MM.1S (cell line): ENCODE results near the gene PIP5K1A.
"Not testable (repeated sequence)": the region's sequence is repeated elsewhere in the genome, so short reads cannot be mapped to it uniquely, and the experiment has no call there.

Source experiments
- DNase-seq: peaks from one replicate; pipeline ENCODE4 v3.0.0-alpha.2; 2015
- H2AFZ ChIP-seq: fragments of 300-600 bp; sonication (generic); 2 replicates; pipeline ENCODE4 v1.6.0; 2016; ENCODE audit warnings: antibody characterized with exemption, low read length
- H3F3A ChIP-seq: fragments of 300-600 bp; sonication (generic); 2 replicates; pipeline ENCODE4 v1.6.1; 2016; ENCODE audit warnings: mild to moderate bottlenecking, antibody characterized with exemption, low read length, moderate library complexity, mixed read lengths; ENCODE audit not compliant: insufficient read depth
- H3K27ac ChIP-seq: fragments of 300-600 bp; sonication (generic); 2 replicates; pipeline ENCODE4 v1.5.1; 2016; ENCODE audit warnings: mild to moderate bottlenecking, low read length
- H3K27me3 ChIP-seq: fragments of 300-600 bp; sonication (generic); replicated peaks from 2 replicates; pipeline ENCODE4 v1.6.0; 2016; ENCODE audit warnings: low read length; ENCODE audit not compliant: insufficient read depth
- H3K36me3 ChIP-seq: fragments of 300-600 bp; sonication (generic); replicated peaks from 2 replicates; pipeline ENCODE4 v1.6.1; 2016; ENCODE audit warnings: mild to moderate bottlenecking, low read length, mixed read lengths; ENCODE audit not compliant: insufficient read depth
- H3K4me1 ChIP-seq: fragments of 300-600 bp; sonication (generic); 2 replicates; pipeline ENCODE4 v1.6.1; 2016; ENCODE audit warnings: low read length, mixed read lengths
- H3K4me2 ChIP-seq: fragments of 300-600 bp; sonication (generic); 2 replicates; pipeline ENCODE4 v1.6.0; 2016; ENCODE audit warnings: low read depth, low read length
- H3K4me3 ChIP-seq: fragments of 300-600 bp; sonication (generic); 2 replicates; pipeline ENCODE4 v1.5.1; 2016; ENCODE audit warnings: low read length, mixed read lengths
- H3K79me2 ChIP-seq: fragments of 300-600 bp; sonication (generic); 2 replicates; pipeline ENCODE4 v1.6.1; 2016; ENCODE audit warnings: mixed run types, low read length, mixed read lengths
- H3K9ac ChIP-seq: fragments of 300-600 bp; sonication (generic); 2 replicates; pipeline ENCODE4 v1.6.1; 2016; ENCODE audit warnings: low read length, mixed read lengths
- H3K9me2 ChIP-seq: fragments of 300-600 bp; sonication (generic); replicated peaks from 2 replicates; pipeline ENCODE4 v1.6.1; 2016; ENCODE audit warnings: mild to moderate bottlenecking, low read length, mixed read lengths; ENCODE audit not compliant: insufficient read depth
- H3K9me3 ChIP-seq: fragments of 300-600 bp; sonication (generic); replicated peaks from 2 replicates; pipeline ENCODE4 v1.6.1; 2016; ENCODE audit warnings: mild to moderate bottlenecking, low read length, mixed read lengths; ENCODE audit not compliant: insufficient read depth
- H4K20me1 ChIP-seq: fragments of 300-600 bp; sonication (generic); 2 replicates; pipeline ENCODE4 v1.6.1; 2016; ENCODE audit warnings: mild to moderate bottlenecking, low read length, moderate library complexity, mixed read lengths; ENCODE audit not compliant: insufficient read depth
- EZH2 ChIP-seq: fragments of 300-600 bp; sonication (generic); optimal IDR thresholded peaks from 2 replicates; pipeline ENCODE3; 2017; ENCODE audit warnings: low read depth, mild to moderate bottlenecking, antibody characterized with exemption, low read length, mixed read lengths
- EZH2phosphoT487 ChIP-seq: fragments of 300-600 bp; sonication (generic); IDR thresholded peaks from 2 replicates; pipeline ENCODE4 v1.6.1; 2018; ENCODE audit warnings: antibody characterized with exemption, low read length
- TF ChIP-seq, protein P1 (sequence below): fragments of 300-600 bp; sonication (generic); IDR thresholded peaks from 2 replicates; pipeline ENCODE4 v1.5.1; 2016; ENCODE audit warnings: antibody characterized with exemption, low read length, mixed read lengths

PIP5K1A gene

DNA sequence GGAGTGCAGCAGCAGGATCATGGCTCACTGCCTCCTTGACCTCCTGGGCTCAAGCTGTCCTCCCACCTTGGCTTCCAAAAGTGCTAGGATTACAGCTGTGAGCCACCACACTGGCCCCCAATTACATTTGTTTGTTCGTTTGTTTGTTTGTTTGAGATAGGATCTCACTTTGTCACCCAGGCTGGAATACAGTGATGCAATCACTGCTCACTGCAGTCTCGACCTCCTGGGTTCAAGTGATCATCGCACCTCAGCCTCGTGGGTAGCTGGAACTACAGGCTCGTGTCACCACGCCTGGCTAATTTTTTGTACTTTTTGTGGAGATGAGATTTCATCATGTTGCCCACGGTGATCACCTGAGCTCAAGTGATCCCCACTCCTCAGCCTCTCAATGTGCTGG lies 6.3 kb upstream of the PIP5K1A start:
- peaks cover 21% of the 10 kb centered on the region for H3K79me2 ChIP-seq
- TF ChIP-seq EZH2phosphoT487 (no peak), EZH2 (no peak)
- TF ChIP-seq, protein P1, sequence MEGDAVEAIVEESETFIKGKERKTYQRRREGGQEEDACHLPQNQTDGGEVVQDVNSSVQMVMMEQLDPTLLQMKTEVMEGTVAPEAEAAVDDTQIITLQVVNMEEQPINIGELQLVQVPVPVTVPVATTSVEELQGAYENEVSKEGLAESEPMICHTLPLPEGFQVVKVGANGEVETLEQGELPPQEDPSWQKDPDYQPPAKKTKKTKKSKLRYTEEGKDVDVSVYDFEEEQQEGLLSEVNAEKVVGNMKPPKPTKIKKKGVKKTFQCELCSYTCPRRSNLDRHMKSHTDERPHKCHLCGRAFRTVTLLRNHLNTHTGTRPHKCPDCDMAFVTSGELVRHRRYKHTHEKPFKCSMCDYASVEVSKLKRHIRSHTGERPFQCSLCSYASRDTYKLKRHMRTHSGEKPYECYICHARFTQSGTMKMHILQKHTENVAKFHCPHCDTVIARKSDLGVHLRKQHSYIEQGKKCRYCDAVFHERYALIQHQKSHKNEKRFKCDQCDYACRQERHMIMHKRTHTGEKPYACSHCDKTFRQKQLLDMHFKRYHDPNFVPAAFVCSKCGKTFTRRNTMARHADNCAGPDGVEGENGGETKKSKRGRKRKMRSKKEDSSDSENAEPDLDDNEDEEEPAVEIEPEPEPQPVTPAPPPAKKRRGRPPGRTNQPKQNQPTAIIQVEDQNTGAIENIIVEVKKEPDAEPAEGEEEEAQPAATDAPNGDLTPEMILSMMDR: no peak
- H3K4me1 ChIP-seq: 0 out of 2 replicates have a peak, but pooled peaks cover 4% of the 10 kb centered on the region
- no peaks in the 10 kb centered on the region for H4K20me1 ChIP-seq
- no peak overlapping the region for H3K9ac ChIP-seq
- no peak for DNase-seq
- no peak overlapping the region for H2AFZ ChIP-seq
- 0 out of 2 replicates have a peak, but pooled peaks cover 8% of the 10 kb centered on the region for H3F3A ChIP-seq
- H3K27me3 ChIP-seq: peaks cover 28% of the 10 kb centered on the region
- H3K9me3 ChIP-seq: no peaks in the 10 kb centered on the region
- H3K36me3 ChIP-seq: no peaks in the 10 kb centered on the region
- no peaks in the 10 kb centered on the region for H3K9me2 ChIP-seq
- H3K4me3 ChIP-seq: no peak overlapping the region
- H3K27ac ChIP-seq: no peak overlapping the region
- H3K4me2 ChIP-seq: no peak overlapping the region

DNA sequence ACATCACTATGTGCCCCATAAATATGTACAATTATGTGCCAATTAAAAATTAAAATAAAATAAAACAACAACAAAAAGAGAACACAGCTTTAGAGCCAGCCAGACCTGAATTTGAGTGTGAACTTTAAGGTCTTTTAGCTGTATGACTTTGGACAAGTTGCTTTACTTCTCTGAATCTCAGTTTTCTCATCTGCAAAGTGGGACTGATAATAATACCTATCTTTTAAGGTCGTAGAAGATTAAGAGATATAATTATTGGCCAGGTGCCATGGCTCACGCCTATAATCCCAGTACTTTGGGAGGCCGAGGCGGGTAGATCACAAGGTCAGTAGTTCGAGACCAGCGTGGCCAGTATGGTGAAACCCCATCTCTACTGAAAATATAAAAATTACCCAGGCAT lies 5.0 kb upstream of the PIP5K1A start:
- H3K79me2 ChIP-seq: peaks cover 18% of the 10 kb centered on the region
- DNase-seq: no peak
- no peak overlapping the region for H3K4me3 ChIP-seq

DNA sequence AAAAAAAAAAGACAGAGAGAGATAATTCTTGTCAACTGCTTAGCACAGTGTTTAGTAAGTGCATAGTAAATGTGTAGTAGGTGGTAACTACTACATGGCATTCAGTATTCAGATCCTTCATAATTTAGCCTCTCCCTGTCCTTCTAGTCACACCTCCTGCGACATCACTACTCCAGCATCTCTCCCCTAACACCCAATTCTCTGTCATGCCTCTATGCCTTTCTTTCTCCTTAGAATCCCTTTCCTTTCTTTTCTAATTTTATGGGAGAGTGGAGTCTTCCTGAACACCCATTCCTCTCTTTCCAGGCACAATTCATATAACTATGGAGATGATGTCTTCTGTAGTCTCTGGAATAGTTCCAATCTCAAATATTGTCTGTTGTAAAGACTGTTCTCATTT lies 4.5 kb upstream of the PIP5K1A start:
- TF ChIP-seq, protein P1: no peak
- TF ChIP-seq EZH2phosphoT487 (no peak), EZH2 (no peak)
- Histone ChIP-seq H3K4me2 (no peak overlapping the region), H3K27me3 (peaks cover 28% of the 10 kb centered on the region), H3K9ac (no peak overlapping the region), H3K79me2 (peaks cover 17% of the 10 kb centered on the region), H3K4me1 (peaks cover 9% of the 10 kb centered on the region), H3K27ac (no peak overlapping the region), H4K20me1 (no peaks in the 10 kb centered on the region), H3F3A (peaks cover 15% of the 10 kb centered on the region), H3K9me3 (no peaks in the 10 kb centered on the region), H3K4me3 (no peak overlapping the region), H2AFZ (no peak overlapping the region), H3K36me3 (no peaks in the 10 kb centered on the region), H3K9me2 (no peaks in the 10 kb centered on the region)
- DNase-seq: no peak

More for the DNA sequence above, 5.0 kb upstream of the PIP5K1A start:
- H3K9me2 ChIP-seq: no peaks in the 10 kb centered on the region
- no peaks in the 10 kb centered on the region for H3K36me3 ChIP-seq
- H3K4me1 ChIP-seq: peaks cover 9% of the 10 kb centered on the region
- no peak overlapping the region for H3K9ac ChIP-seq
- H3F3A ChIP-seq: peaks cover 15% of the 10 kb centered on the region
- H3K4me2 ChIP-seq: no peak overlapping the region
- no peaks in the 10 kb centered on the region for H3K9me3 ChIP-seq
- no peaks in the 10 kb centered on the region for H4K20me1 ChIP-seq
- peaks cover 28% of the 10 kb centered on the region for H3K27me3 ChIP-seq
- TF ChIP-seq EZH2phosphoT487 (no peak), EZH2 (no peak)
- TF ChIP-seq, protein P1: no peak
- H3K27ac ChIP-seq: no peak overlapping the region
- H2AFZ ChIP-seq: no peak overlapping the region

DNA sequence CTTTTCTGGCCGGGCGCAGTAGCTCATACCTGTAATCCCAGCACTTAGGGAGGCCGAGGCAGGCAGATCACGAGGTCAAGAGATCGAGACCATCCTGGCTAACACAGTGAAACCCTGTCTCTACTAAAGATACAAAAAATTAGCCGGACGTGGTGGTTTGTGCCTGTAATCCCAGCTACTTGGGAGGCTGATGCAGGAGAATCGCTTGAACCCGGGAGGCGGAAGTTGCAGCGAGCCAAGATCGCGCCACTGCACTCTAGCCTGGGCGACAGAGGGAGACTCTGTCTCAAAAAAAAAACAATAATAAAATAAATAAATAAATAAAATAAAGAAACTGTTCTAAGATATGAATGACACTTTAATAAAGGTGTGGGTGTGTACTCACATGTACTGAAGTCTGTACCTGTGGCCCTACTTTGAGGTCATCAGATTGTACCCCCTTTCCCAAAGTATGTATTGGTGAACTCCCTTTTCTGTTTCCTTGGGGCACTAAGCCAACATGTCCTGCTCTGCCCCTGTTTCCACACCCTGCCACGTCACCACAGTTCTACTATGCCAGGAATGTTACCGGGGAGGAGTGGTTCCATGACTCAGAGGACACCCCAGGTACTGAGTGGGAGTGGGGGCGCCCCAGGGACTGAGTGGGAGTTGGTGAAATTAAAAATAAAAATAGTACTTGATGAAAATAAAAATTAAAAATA lies 3.3 kb upstream of the PIP5K1A start:
- H3K9me2 ChIP-seq, H4K20me1 ChIP-seq, H3K36me3 ChIP-seq, H3F3A ChIP-seq, H3K4me1 ChIP-seq, DNase-seq, H3K9me3 ChIP-seq, H3K27ac ChIP-seq, H3K9ac ChIP-seq, H2AFZ ChIP-seq, H3K4me3 ChIP-seq, H3K4me2 ChIP-seq: not testable (repeated sequence)
- peaks cover 28% of the 10 kb centered on the region for H3K27me3 ChIP-seq
- H3K79me2 ChIP-seq: peaks cover 17% of the 10 kb centered on the region
